ENCODE measurements around the gene PXYLP1.

GRCh38 chr3:141203866-141204265 is 27.8 kb upstream of the PXYLP1 start:
- no peak for TF ChIP-seq CTCF (conservative IDR thresholded peaks at IDR 0.05)
- TF ChIP-seq EZH2 (IDR thresholded peaks at IDR 0.05; ENCODE audit: low read depth): no peak
